ENCODE measurements around the gene GTF3A.

- TF ChIP-seq SIN3A (IDR thresholded peaks at IDR 0.05; ENCODE audit: borderline replicate concordance, insufficient read depth, low read length) (no peak), POLR2AphosphoS5 (IDR thresholded peaks at IDR 0.05; ENCODE audit: low read depth, low read length) (no peak), TAF1 (IDR thresholded peaks at IDR 0.05; ENCODE audit: borderline replicate concordance, insufficient read depth, low read length) (no peak), REST (IDR thresholded peaks at IDR 0.05; ENCODE audit: insufficient read depth in 1 of 2, low read depth in 2 of 2, low read length in 2 of 2) (no peak), FOXP2 (optimal IDR thresholded peaks at IDR 0.05; ENCODE audit: borderline replicate concordance, extremely low read depth, extremely low read length, insufficient read depth) (no peak)
Measured at GRCh38 chr13:27448308-27448707, 23.9 kb downstream of the GTF3A start.
